ENCODE measurements around the gene MEF2A.
"Not testable (repeated sequence)": the region's sequence is repeated elsewhere in the genome, so short reads cannot be mapped to it uniquely, and the experiment has no call there.

DNA sequence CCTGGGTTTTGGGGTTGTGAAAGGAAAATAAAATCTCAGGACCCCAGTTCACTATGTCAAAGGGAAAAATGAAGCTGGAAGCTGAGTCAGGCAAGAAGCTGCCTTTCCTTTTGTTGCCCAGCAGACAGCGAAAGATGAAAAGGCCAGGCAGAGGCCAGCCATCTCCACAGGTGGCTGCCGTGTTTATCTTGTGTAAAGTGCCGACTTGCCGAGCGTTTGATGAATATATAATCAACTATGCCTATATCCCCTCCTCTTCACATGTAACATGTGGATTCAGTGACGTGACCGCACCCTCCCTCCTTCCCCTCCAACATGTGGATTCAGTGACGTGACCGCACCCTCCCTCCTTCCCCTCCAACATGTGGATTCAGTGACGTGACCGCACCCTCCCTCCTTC is 184.5 kb downstream of the MEF2A start:
- TF ChIP-seq, protein P1, sequence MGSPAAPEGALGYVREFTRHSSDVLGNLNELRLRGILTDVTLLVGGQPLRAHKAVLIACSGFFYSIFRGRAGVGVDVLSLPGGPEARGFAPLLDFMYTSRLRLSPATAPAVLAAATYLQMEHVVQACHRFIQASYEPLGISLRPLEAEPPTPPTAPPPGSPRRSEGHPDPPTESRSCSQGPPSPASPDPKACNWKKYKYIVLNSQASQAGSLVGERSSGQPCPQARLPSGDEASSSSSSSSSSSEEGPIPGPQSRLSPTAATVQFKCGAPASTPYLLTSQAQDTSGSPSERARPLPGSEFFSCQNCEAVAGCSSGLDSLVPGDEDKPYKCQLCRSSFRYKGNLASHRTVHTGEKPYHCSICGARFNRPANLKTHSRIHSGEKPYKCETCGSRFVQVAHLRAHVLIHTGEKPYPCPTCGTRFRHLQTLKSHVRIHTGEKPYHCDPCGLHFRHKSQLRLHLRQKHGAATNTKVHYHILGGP (tag by site-specific recombination; IDR thresholded peaks at IDR 0.05): not testable (repeated sequence)
- TF ChIP-seq ZNF211 (tag by site-specific recombination; IDR thresholded peaks at IDR 0.05; ENCODE audit: low read depth); YY1 (tag by site-specific recombination; IDR thresholded peaks at IDR 0.05); GLI4 (tag by site-specific recombination; IDR thresholded peaks at IDR 0.05); ZNF776 (tag by site-specific recombination; IDR thresholded peaks at IDR 0.05; ENCODE audit: borderline replicate concordance); ZNF114 (tag by site-specific recombination; IDR thresholded peaks at IDR 0.05); PRDM1 (tag by site-specific recombination; IDR thresholded peaks at IDR 0.05); TRIM28 (IDR thresholded peaks at IDR 0.05; ENCODE audit: borderline replicate concordance, low read length): not testable (repeated sequence)

Data from HEK293 (cell line).